Measurements from ENCODE around the gene BTD. TPM values are rescaled to one million over a fixed set of nuclear protein-coding genes. Genes with fewer than 3 reads are reported as not detected.

Gene BTD
- total and polyA plus RNA-seq, 2 donors (not counting 1 experiment from before 2014, with no cell fraction given), result 24.4 to 24.9 TPM

GRCh38 chr3:15682561-15683185 lies 81.1 kb downstream of the BTD start:
- Histone ChIP-seq H3K9ac (ENCODE audit: insufficient read depth, low read length) (no peak overlapping the region), H3K4me2 (ENCODE audit: extremely low read depth, insufficient read depth, low read length) (no peak overlapping the region), H4K20me1 (ENCODE audit: control insufficient read depth, extremely low read depth, insufficient read depth, low read length) (no peaks in the 10 kb centered on the region), H3K4me1 (ENCODE audit: control insufficient read depth, extremely low read depth, insufficient read depth, low read length) (peaks cover 3% of the 10 kb centered on the region), H3K9me3 (ENCODE audit: control insufficient read depth, insufficient read depth, low read depth, low read length) (no peaks in the 10 kb centered on the region), H3K79me2 (ENCODE audit: control insufficient read depth, insufficient read depth, low read length) (no peaks in the 10 kb centered on the region), H3K36me3 (ENCODE audit: control insufficient read depth, insufficient read depth, low read length) (peaks cover 15% of the 10 kb centered on the region), H2AFZ (ENCODE audit: low read length) (no peak overlapping the region), H3K27ac (ENCODE audit: insufficient read depth, low read length) (no peak overlapping the region), H3K27me3 (ENCODE audit: control insufficient read depth, insufficient read depth, low read length) (no peaks in the 10 kb centered on the region), H3K4me3 (replicated peaks in 1 of 4; ENCODE audit: control extremely low read depth in 1 of 4, insufficient read depth in 1 of 4, low read depth in 3 of 4, low read length in 4 of 4) (no peak overlapping the region)
- peak in 1 of 2 donors; percentile 78 for DNase-seq (ENCODE audit: low read depth in 2 of 2)
- TF ChIP-seq, protein P1, sequence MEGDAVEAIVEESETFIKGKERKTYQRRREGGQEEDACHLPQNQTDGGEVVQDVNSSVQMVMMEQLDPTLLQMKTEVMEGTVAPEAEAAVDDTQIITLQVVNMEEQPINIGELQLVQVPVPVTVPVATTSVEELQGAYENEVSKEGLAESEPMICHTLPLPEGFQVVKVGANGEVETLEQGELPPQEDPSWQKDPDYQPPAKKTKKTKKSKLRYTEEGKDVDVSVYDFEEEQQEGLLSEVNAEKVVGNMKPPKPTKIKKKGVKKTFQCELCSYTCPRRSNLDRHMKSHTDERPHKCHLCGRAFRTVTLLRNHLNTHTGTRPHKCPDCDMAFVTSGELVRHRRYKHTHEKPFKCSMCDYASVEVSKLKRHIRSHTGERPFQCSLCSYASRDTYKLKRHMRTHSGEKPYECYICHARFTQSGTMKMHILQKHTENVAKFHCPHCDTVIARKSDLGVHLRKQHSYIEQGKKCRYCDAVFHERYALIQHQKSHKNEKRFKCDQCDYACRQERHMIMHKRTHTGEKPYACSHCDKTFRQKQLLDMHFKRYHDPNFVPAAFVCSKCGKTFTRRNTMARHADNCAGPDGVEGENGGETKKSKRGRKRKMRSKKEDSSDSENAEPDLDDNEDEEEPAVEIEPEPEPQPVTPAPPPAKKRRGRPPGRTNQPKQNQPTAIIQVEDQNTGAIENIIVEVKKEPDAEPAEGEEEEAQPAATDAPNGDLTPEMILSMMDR (conservative IDR thresholded peaks at IDR 0.05 in 1 of 2, IDR thresholded peaks at IDR 0.05 in 1 of 2; ENCODE audit: low read depth in 1 of 2, low read length in 2 of 2), result no peak
- TF ChIP-seq EZH2 (IDR thresholded peaks at IDR 0.05; ENCODE audit: low read length, missing control alignments), result no peak

- Histone ChIP-seq H2AFZ (ENCODE audit: low read length) (no peak overlapping the region), H3K9me3 (ENCODE audit: control insufficient read depth, insufficient read depth, low read depth, low read length) (no peaks in the 10 kb centered on the region), H3K79me2 (ENCODE audit: control insufficient read depth, insufficient read depth, low read length) (no peaks in the 10 kb centered on the region), H3K27me3 (ENCODE audit: control insufficient read depth, insufficient read depth, low read length) (no peaks in the 10 kb centered on the region), H4K20me1 (ENCODE audit: control insufficient read depth, extremely low read depth, insufficient read depth, low read length) (no peaks in the 10 kb centered on the region), H3K9ac (ENCODE audit: insufficient read depth, low read length) (no peak overlapping the region), H3K4me2 (ENCODE audit: extremely low read depth, insufficient read depth, low read length) (no peak overlapping the region), H3K27ac (ENCODE audit: insufficient read depth, low read length) (no peak overlapping the region), H3K36me3 (ENCODE audit: control insufficient read depth, insufficient read depth, low read length) (peaks cover 17% of the 10 kb centered on the region), H3K4me3 (replicated peaks in 1 of 4; ENCODE audit: control extremely low read depth in 1 of 4, insufficient read depth in 1 of 4, low read depth in 3 of 4, low read length in 4 of 4) (no peak overlapping the region), H3K4me1 (ENCODE audit: control insufficient read depth, extremely low read depth, insufficient read depth, low read length) (peaks cover 3% of the 10 kb centered on the region)
- no peak for TF ChIP-seq EZH2 (IDR thresholded peaks at IDR 0.05; ENCODE audit: low read length, missing control alignments)
- TF ChIP-seq, protein P1 (conservative IDR thresholded peaks at IDR 0.05 in 1 of 2, IDR thresholded peaks at IDR 0.05 in 1 of 2; ENCODE audit: low read depth in 1 of 2, low read length in 2 of 2), result no peak
- DNase-seq (ENCODE audit: low read depth in 2 of 2), result no peak
Measured at GRCh38 chr3:15683253-15683652, 81.7 kb downstream of the BTD start.

- TF ChIP-seq EZH2 (IDR thresholded peaks at IDR 0.05; ENCODE audit: low read length, missing control alignments), result no peak
- TF ChIP-seq, protein P1 (conservative IDR thresholded peaks at IDR 0.05 in 1 of 2, IDR thresholded peaks at IDR 0.05 in 1 of 2; ENCODE audit: low read depth in 1 of 2, low read length in 2 of 2), result no peak
- H3K9ac ChIP-seq (ENCODE audit: insufficient read depth, low read length), result no peak overlapping the region
- peaks cover 3% of the 10 kb centered on the region for H3K4me1 ChIP-seq (ENCODE audit: control insufficient read depth, extremely low read depth, insufficient read depth, low read length)
- H3K36me3 ChIP-seq (ENCODE audit: control insufficient read depth, insufficient read depth, low read length), result peaks cover 21% of the 10 kb centered on the region
- H3K4me3 ChIP-seq (replicated peaks in 1 of 4; ENCODE audit: control extremely low read depth in 1 of 4, insufficient read depth in 1 of 4, low read depth in 3 of 4, low read length in 4 of 4), result no peak overlapping the region
- H3K27ac ChIP-seq (ENCODE audit: insufficient read depth, low read length), result no peak overlapping the region
- H3K4me2 ChIP-seq (ENCODE audit: extremely low read depth, insufficient read depth, low read length), result no peak overlapping the region
- no peak for DNase-seq (ENCODE audit: low read depth in 2 of 2)
- no peaks in the 10 kb centered on the region for H3K27me3 ChIP-seq (ENCODE audit: control insufficient read depth, insufficient read depth, low read length)
- H3K9me3 ChIP-seq (ENCODE audit: control insufficient read depth, insufficient read depth, low read depth, low read length), result no peaks in the 10 kb centered on the region
- H3K79me2 ChIP-seq (ENCODE audit: control insufficient read depth, insufficient read depth, low read length), result no peaks in the 10 kb centered on the region
- H2AFZ ChIP-seq (ENCODE audit: low read length), result no peak overlapping the region
- H4K20me1 ChIP-seq (ENCODE audit: control insufficient read depth, extremely low read depth, insufficient read depth, low read length), result no peaks in the 10 kb centered on the region
Measured at GRCh38 chr3:15685927-15686326, 84.4 kb downstream of the BTD start.
